Right lobe of liver (tissue), 6 donors: Measurements from ENCODE around the gene TMEM222. TPM values are rescaled to one million over a fixed set of nuclear protein-coding genes. Genes with fewer than 3 reads are reported as not detected.
A peak's percentile ranks its signal among the peaks of the same experiment; 100 is the strongest.

ENCODE experiments used
- ATAC-seq, 4 donors: fragments of 200-7000 bp; cut with Tn5 transposase; one replicate each; pipeline ENCODE4 v1.9.1; 2020; ENCODE audit warnings: mild to moderate bottlenecking in 4 of 4, moderate library complexity in 4 of 4
- DNase-seq, 3 donors: peaks; one replicate each; pipeline ENCODE4 v3.0.0-alpha.2; 2020
- H3K27ac ChIP-seq, 3 donors: fragments of 200-600 bp; one replicate each; pipeline ENCODE4 v1.8.0; 2022
- H3K27me3 ChIP-seq, 2 donors: fragments of 200-600 bp; one replicate each; pipeline ENCODE4 v1.8.0; 2022
- H3K36me3 ChIP-seq, 4 donors: fragments of 200-600 bp; sonication (generic) in 1 of 4; one replicate each; pipeline versions ENCODE4 v1.5.1 to v1.8.0; 2017 to 2022; ENCODE audit warnings: control low read depth in 1 of 4
- H3K4me1 ChIP-seq, 4 donors: fragments of 200-600 bp; sonication (generic) in 1 of 4; one replicate each; pipeline versions ENCODE4 v1.5.1 to v1.8.0; 2017 to 2022; ENCODE audit warnings: control low read depth in 1 of 4
- H3K4me3 ChIP-seq, 3 donors: fragments of 200-600 bp; one replicate each; pipeline ENCODE4 v1.8.0; 2022
- H3K9me3 ChIP-seq, 4 donors: fragments of 200-600 bp; sonication (generic) in 1 of 4; one replicate each; pipeline versions ENCODE4 v1.5.1 to v1.8.0; 2017 to 2022; ENCODE audit warnings: control low read depth in 1 of 4
- POLR2A ChIP-seq: fragments of 450-650 bp; IDR thresholded peaks from one replicate; pipeline ENCODE4 v1.6.1; 2017; ENCODE audit warnings: antibody characterized with exemption, mild to moderate bottlenecking
- WGBS: methylation state at CpG from one replicate; pipeline ENCODE4 v1.1.6; 2018; ENCODE audit warnings: low coverage, low lambda C conversion rate; ENCODE audit not compliant: insufficient coverage; ENCODE audit errors: missing lambda C conversion rate; 5-methylcytosine and 5-hydroxymethylcytosine counted together
- intact Hi-C, 2 donors: fragments of 100-400 bp; cut with DNase I; formaldehyde crosslinking; loops; one replicate each; pipeline versions ENCODE4 v1.11.2 to v1.14.1; 2022
- total RNA-seq, 6 experiments: library from RNA; depleted of rRNA in 2 of 6; stranded (reverse); fragments of >200 nt in 2 of 6; fragmentation: NEBNext Ultra II Directional in 3 of 6; extraction: Animal tissue kit (Norgen Biotek cat#: 25700) in 3 of 6; gene quantifications; one replicate each; pipeline versions ENCODE4 v1.1.0 to v1.2.4, GENCODE V29; 2016 to 2023
- TF ChIP-seq, protein P1 (sequence below), 4 donors: fragments of 200-600 bp in 3 of 4; fragments of 450-650 bp in 1 of 4; IDR thresholded peaks; one replicate each; pipeline versions ENCODE4 v1.5.1 to v1.8.0; 2016 to 2022; ENCODE audit warnings: antibody characterized with exemption in 4 of 4, mild to moderate bottlenecking in 2 of 4
- donor health status: DM: no; HTN: yes; CAD: no.
- donor health status: DM: no; HTN: no; CAD: no.
- donor health status: DM: no; HTN: no; CAD: no.
- donor health status: DM: no; HTN: yes; CAD: no.
- donor health status: DM: no; HTN: yes; CAD: no.

Gene TMEM222
- total RNA-seq, 6 experiments from 2014 or later = 15.1 to 22.6 (median 19.1) TPM

DNA sequence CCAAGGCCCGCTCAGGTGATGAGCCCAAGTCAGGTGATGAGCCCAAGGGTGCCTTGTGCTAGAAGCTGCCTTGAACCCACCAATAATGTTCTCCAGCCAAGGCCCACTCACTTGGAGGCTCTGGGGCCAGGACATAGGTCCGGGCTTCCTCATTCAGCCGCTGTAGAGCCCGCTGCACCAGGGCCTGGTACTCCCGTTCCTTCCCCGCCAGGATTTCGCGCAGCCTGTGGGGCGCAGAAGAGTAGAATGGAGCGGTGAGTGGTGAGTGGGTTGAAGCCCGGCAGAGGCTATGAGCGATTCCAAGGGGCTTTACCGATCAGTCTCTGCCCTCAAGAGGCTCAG, 34.3 kb downstream of the TMEM222 start:
- Histone ChIP-seq H3K27me3 (no peaks in the 10 kb centered on the region), H3K9me3 (no peaks in the 10 kb centered on the region), H3K4me3 (no peak overlapping the region), H3K36me3 (no peaks in the 10 kb centered on the region), H3K27ac (no peak overlapping the region), H3K4me1 (peaks cover 0 to 8% (median 2%) of the 10 kb centered on the region in 4 donors)
- TF ChIP-seq, protein P1, sequence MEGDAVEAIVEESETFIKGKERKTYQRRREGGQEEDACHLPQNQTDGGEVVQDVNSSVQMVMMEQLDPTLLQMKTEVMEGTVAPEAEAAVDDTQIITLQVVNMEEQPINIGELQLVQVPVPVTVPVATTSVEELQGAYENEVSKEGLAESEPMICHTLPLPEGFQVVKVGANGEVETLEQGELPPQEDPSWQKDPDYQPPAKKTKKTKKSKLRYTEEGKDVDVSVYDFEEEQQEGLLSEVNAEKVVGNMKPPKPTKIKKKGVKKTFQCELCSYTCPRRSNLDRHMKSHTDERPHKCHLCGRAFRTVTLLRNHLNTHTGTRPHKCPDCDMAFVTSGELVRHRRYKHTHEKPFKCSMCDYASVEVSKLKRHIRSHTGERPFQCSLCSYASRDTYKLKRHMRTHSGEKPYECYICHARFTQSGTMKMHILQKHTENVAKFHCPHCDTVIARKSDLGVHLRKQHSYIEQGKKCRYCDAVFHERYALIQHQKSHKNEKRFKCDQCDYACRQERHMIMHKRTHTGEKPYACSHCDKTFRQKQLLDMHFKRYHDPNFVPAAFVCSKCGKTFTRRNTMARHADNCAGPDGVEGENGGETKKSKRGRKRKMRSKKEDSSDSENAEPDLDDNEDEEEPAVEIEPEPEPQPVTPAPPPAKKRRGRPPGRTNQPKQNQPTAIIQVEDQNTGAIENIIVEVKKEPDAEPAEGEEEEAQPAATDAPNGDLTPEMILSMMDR (IDR thresholded peaks at IDR 0.05) = no peak
- no peak for TF ChIP-seq POLR2A
- ATAC-seq (no peak), DNase-seq (no peak)
- intact Hi-C loops = loop anchor here in 1 of 2 donors (5.0 kb wide), 1 partner anchor 36 kb away; the partner anchor contains the start of gene GPR3
- whole genome bisulfite sequencing = no CpG with 5 or more reads among the region's 13 CpGs

- 57% methylated on average over 4 of the region's 37 CpGs for WGBS
- H3K27ac ChIP-seq = no peak overlapping the region
- peaks cover 0 to under 1% (median 0%) of the 10 kb centered on the region in 4 donors for H3K36me3 ChIP-seq
- peaks cover 0 to 8% (median 2%) of the 10 kb centered on the region in 4 donors for H3K4me1 ChIP-seq
- intact Hi-C loops = loop anchor here in 1 of 2 donors (5.0 kb wide), 1 partner anchor 36 kb away; the partner anchor contains the start of gene GPR3
- ATAC-seq (no peak), DNase-seq (no peak)
- no peak for TF ChIP-seq POLR2A
- TF ChIP-seq, protein P1 (IDR thresholded peaks at IDR 0.05) = no peak
- H3K9me3 ChIP-seq = no peaks in the 10 kb centered on the region
- H3K27me3 ChIP-seq = no peaks in the 10 kb centered on the region
- H3K4me3 ChIP-seq = no peak overlapping the region
Measured at GRCh38 chr1:27356619-27357280, 34.8 kb downstream of the TMEM222 start.

DNA sequence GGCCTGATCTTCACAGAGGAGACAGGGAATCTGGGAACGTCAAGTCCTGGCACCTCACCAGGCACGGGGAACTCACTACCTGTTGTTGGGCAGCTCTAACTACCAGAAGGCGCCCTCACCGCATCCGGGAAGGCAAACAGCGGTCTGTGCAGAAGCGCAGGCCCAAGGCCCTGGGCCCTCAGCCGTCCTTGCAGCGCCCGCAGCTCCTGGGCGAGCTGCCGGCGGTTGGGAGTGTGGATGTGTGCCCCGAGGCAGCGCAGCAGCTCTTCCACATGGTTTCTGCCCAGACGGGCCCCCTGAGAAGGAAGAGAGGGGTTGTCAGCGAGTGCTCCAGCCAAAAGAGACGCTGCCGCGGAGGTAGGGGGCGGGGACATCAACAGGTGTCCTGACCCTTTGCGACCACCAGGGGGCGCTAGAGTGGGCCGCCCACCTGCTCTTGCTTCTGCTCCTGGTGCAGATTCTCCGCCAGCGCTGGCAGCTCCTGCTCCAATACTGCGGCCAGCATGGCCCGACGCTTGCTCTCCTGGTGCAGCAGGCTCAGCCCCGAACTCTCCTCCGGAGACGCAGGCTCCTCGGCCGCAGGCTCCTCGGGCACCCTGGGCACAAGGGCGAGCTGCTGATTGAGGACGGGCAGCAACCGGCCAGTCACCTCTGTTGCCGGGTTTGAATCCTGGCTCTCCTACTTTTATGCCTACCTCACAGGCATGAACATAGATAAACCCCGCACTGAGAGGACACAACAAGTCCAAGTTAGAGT, 35.5 kb downstream of the TMEM222 start:
- Histone ChIP-seq H3K9me3 (no peaks in the 10 kb centered on the region), H3K27ac (no peak overlapping the region), H3K36me3 (peaks cover 0 to 2% (median 0%) of the 10 kb centered on the region in 4 donors), H3K27me3 (no peaks in the 10 kb centered on the region), H3K4me1 (peaks cover 0 to 8% (median 2%) of the 10 kb centered on the region in 4 donors), H3K4me3 (peak overlapping the region in 1 of 3 donors; percentile 12)
- intact Hi-C loops = loop anchor here in 1 of 2 donors (5.0 kb wide), 1 partner anchor 35 kb away; the partner anchor contains the start of gene GPR3
- peak; percentile 81 to 93 (median 89) for ATAC-seq
- TF ChIP-seq, protein P1 (IDR thresholded peaks at IDR 0.05) = peak; percentile 92 to 100 (median 98)
- no peak for TF ChIP-seq POLR2A
- peak; percentile 81 to 86 (median 81) for DNase-seq
- 8% methylated on average over 9 of the region's 40 CpGs for WGBS

DNA sequence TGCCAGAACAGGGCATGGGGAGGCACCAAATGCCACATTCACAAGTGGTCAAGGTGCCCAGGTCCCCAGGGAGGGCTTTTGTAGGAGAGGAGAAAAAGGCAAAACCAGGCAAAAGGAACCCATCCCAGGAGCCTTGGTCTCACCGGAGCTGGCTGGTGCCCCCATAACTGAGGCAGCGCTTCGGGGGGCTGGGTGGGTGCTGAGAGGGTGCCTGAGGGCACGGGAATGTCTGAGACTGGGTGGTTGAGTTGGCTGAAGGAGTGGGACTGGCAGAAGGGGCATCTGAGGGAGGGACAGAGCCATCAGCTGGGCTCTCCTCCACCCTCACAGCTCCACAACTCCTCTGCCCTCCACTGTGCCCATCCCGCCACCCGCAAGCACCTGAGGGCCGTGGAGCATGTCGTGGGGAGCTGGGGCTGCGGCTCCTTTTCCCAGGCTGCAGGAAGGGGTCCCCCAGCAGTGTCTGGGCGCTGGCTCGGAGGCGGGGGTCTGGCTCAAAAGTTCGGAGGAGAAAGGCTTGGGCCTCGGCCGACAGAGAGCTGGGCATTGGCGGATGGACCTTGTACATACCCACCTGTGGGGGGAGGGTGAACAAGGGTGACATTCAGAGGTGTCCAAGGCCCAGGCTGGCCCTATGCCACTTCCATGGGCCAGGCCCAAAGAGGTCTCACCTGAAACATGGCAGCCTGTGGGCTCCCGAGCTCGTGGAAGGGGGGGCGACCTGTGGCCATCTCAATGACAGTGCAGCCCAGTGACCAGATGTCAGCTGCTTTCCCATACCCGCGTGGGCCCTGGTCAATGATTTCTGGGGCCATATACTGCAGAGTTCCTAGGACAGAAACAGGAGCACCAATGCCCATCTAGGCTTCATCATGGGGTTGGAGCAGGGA, 36.3 kb downstream of the TMEM222 start:
- Histone ChIP-seq H3K4me1 (peaks cover 0 to 8% (median 2%) of the 10 kb centered on the region in 4 donors), H3K9me3 (no peaks in the 10 kb centered on the region), H3K36me3 (peaks cover 0 to 2% (median 0%) of the 10 kb centered on the region in 4 donors), H3K27ac (no peak overlapping the region), H3K4me3 (no peak overlapping the region), H3K27me3 (no peaks in the 10 kb centered on the region)
- no peak for DNase-seq
- intact Hi-C loops = loop anchor here in 1 of 2 donors (5.0 kb wide), 1 partner anchor 34 kb away; the partner anchor contains the start of gene GPR3
- WGBS = no CpG with 5 or more reads among the region's 21 CpGs
- ATAC-seq = no peak
- no peak for TF ChIP-seq POLR2A
- TF ChIP-seq, protein P1 (IDR thresholded peaks at IDR 0.05) = no peak
